ENCODE measurements around the gene SCRT2.

- TF ChIP-seq POLR2A (IDR thresholded peaks at IDR 0.05): no peak
- TF ChIP-seq, protein P1, sequence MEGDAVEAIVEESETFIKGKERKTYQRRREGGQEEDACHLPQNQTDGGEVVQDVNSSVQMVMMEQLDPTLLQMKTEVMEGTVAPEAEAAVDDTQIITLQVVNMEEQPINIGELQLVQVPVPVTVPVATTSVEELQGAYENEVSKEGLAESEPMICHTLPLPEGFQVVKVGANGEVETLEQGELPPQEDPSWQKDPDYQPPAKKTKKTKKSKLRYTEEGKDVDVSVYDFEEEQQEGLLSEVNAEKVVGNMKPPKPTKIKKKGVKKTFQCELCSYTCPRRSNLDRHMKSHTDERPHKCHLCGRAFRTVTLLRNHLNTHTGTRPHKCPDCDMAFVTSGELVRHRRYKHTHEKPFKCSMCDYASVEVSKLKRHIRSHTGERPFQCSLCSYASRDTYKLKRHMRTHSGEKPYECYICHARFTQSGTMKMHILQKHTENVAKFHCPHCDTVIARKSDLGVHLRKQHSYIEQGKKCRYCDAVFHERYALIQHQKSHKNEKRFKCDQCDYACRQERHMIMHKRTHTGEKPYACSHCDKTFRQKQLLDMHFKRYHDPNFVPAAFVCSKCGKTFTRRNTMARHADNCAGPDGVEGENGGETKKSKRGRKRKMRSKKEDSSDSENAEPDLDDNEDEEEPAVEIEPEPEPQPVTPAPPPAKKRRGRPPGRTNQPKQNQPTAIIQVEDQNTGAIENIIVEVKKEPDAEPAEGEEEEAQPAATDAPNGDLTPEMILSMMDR (IDR thresholded peaks at IDR 0.05): no peak
- no peak for TF ChIP-seq POLR2AphosphoS5 (IDR thresholded peaks at IDR 0.05)
- TF ChIP-seq EP300 (IDR thresholded peaks at IDR 0.05): no peak
Measured at GRCh38 chr20:723756-724155, 48.2 kb upstream of the SCRT2 start.
